ENCODE measurements around the gene SRP68. TPM values are rescaled to one million over a fixed set of nuclear protein-coding genes. Genes with fewer than 3 reads are reported as not detected.

Gene SRP68
- total and polyA plus RNA-seq, 9 of the 15 experiments (the other 6 are each of a cell fraction or from before 2014, with no cell fraction given): 29.4 to 92.6 (median 36.2) TPM

GRCh38 chr17:75998327-75998795 lies 74.0 kb downstream of the SRP68 start:
- H3K4me2 ChIP-seq (ENCODE audit: insufficient read depth, low read length): no peak overlapping the region
- intact Hi-C loops (cut with micrococcal nuclease) (no loop called here), in situ Hi-C loops (cut with MboI) (no loop called here)
- peaks cover 14% of the 10 kb centered on the region; the same call in 1 of the 3 replicates for H3K36me3 ChIP-seq (ENCODE audit: control insufficient read depth, insufficient read depth, low read length)
- 77% methylated on average over 8 of the region's 9 CpGs for WGBS (ENCODE audit: insufficient coverage, low coverage, missing lambda C conversion rate)
- ChIA-PET POLR2A (interaction anchor here (0.7 to 1.3 kb wide), 4 partner anchors 12 to 349 kb away, joined by 3 read pairs; no protein-coding TSS in a partner anchor), CTCF (ENCODE audit: low intra/inter-chr PET ratio) (no interaction called here)
- no peaks in the 10 kb centered on the region for H3K9me1 ChIP-seq (ENCODE audit: control insufficient read depth, insufficient read depth, low read length)
- BruUV-seq (replicated peaks): no TSS peak
- no peak overlapping the region for H2AFZ ChIP-seq (ENCODE audit: low read depth, low read length)
- H3K27ac ChIP-seq (ENCODE audit: extremely low read depth, low read depth, low read length): no peak overlapping the region
- peak overlapping the region in 1 of 2 experiments; percentile 70; a peak in 2 of 4 replicates for H3K9ac ChIP-seq (ENCODE audit: insufficient read depth in 1 of 2, low read depth in 2 of 2, low read length in 2 of 2)
- TF ChIP-seq ADNP (tag; IDR thresholded peaks at IDR 0.05) (no peak), ELK3 (CRISPR knock-in tag; IDR thresholded peaks at IDR 0.05) (no peak), ZKSCAN3 (CRISPR knock-in tag; IDR thresholded peaks at IDR 0.05) (no peak), L3MBTL2 (IDR thresholded peaks at IDR 0.05) (no peak), POLR3A (IDR thresholded peaks at IDR 0.05; ENCODE audit: borderline replicate concordance, extremely low read depth, insufficient read depth, insufficient read length) (no peak), CBX2 (IDR thresholded peaks at IDR 0.05; ENCODE audit: insufficient read depth, low read length, poor library complexity, severe bottlenecking) (no peak), MITF (IDR thresholded peaks at IDR 0.05) (no peak), MAFK (IDR thresholded peaks at IDR 0.05; ENCODE audit: low read length) (no peak), ZNF133 (CRISPR knock-in tag; IDR thresholded peaks at IDR 0.05) (no peak), HNRNPUL1 (IDR thresholded peaks at IDR 0.05; ENCODE audit: low read length) (no peak), XRCC3 (IDR thresholded peaks at IDR 0.05) (no peak), PHB (CRISPR knock-in tag; IDR thresholded peaks at IDR 0.05) (no peak)
- H3K79me2 ChIP-seq (ENCODE audit: control insufficient read depth, insufficient read depth, low read length): no peaks in the 10 kb centered on the region
- FAIRE-seq (no peak), ATAC-seq (no peak), DNase-seq (ENCODE audit: extremely low read depth in 1 of 4, low spot score in 3 of 4) (no peak)
- H4K20me1 ChIP-seq (replicated peaks; ENCODE audit: control insufficient read depth, insufficient read depth, low read length): no peaks in the 10 kb centered on the region
- H3K4me1 ChIP-seq (replicated peaks in 1 of 2; ENCODE audit: control insufficient read depth in 2 of 2, insufficient read depth in 2 of 2, low read length in 2 of 2): peaks cover 2 to 19% of the 10 kb centered on the region in 2 experiments; a peak in 4 of 5 replicates
- H3K9me3 ChIP-seq (replicated peaks; ENCODE audit: control insufficient read depth, insufficient read depth, low read depth, low read length): no peaks in the 10 kb centered on the region
- no peaks in the 10 kb centered on the region for H3K27me3 ChIP-seq (ENCODE audit: control insufficient read depth in 2 of 2, insufficient read depth in 2 of 2, low read length in 2 of 2)
- H3K4me3 ChIP-seq: no peak overlapping the region
